Daoy (cell line): Measurements from ENCODE around the gene LRRC28. TPM values are rescaled to one million over a fixed set of nuclear protein-coding genes. Genes with fewer than 3 reads are reported as not detected.

ENCODE experiments used
- DNase-seq: peaks from one replicate; pipeline ENCODE4 v3.0.0-alpha.2; 2015; ENCODE audit warnings: low read depth
- total RNA-seq: library from RNA; depleted of rRNA; stranded (reverse); fragments of >200 nt; shearing (Covaris generic); gene quantifications from 2 replicates; pipeline ENCODE4 v1.2.3, GENCODE V29; 2014; rRNA removed

The LRRC28 gene
- total RNA-seq, 1 experiment from 2014 or later = 17.0 TPM

DNA sequence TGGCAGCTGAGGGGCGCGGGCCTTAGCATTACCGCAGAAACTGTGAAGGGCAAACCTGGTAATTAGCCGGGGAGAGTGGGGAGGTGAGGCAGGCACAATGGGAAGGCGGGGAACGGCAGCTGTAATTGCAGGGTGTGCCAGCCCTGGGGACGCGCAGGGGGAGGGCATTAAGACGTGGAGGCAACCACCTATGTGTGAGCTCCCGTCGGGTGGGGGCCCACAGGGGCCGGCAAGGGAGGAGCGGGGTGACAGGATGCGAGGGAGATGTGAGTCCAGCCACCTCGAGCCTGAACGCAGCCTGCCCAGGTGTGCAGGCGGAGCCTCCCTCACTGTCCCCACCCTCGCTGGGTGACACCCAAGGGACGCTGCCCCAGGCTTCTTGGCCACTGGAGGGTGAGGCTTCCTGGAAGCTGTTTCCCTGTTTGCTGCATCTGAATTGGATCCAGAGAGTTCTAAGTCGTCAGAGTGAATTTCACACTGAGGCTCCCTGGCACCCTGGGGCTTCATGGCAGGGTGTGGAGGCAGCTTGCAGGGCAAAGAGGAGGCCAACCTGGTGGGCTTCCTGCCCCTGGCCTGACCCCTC, 183.9 kb downstream of the LRRC28 start:
- DNase-seq = no peak

DNA sequence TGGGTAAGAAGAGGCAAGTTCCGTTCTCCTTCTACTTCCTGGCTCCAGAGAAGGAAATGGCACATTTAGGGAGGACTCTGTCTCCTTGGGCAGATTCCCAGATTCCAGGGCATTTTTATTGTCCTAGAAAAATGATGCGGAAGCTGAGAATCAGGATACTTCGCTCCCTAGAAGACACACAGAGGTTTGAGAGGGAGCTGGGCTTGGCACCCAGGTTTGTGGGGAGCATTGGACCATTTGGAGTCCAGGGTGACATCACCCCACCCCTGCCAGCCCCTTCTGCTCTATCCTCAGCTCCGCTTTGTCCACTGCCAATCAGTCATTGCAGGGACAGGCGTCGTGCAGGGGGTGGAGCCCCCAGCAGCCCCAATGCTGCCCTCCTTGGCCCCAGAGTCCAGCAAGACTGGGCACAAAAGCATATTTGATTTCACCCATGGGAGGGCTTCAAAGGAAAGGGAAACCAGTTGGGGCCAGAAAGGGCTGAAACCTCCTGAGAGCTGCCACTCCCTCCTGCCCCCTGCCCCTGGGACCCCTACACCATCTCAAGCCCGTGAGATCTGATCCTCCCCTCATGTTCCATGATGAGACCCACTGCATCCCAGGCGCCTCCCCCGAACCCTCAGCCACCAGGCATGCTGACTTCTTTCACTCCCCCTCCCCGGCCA, 184.7 kb downstream of the LRRC28 start:
- DNase-seq = no peak

DNA sequence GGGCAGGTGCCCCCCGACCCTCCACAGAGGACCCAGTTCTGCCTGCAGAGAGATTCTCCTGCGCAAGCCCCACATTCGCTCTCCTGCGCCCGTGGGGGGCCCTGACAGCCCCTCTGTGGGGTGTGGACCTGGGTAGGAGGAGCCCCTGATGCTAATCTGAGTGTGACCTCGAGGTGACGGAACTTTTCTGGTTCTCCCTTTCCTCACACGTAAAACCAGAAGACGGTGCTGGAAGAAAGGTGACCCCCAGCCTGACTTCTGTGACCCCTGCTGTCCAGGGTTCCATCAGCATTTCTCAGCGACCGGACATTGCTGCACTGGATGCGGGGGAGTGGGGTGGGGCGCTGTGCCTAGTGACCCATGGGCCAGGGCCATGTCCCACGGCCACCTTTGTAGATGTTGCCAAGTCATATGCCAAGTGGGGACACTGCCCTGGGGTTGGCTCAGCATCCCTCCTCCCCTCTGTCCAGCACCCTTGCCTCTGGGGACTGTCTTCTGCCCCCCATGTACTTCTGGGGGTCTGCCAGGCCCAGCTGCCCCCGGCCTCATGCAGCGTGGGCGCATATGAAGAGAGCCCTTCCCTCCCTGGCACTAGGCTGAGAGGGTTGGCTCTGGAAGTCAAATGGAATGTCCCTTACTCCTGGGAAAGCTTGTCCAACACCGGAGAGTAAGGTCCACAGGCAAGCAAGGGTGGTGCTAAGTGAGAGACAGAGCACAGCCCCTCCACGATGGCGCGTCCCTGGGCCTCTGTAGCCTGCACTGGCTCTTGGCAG, 185.4 kb downstream of the LRRC28 start:
- DNase-seq = no peak

DNA sequence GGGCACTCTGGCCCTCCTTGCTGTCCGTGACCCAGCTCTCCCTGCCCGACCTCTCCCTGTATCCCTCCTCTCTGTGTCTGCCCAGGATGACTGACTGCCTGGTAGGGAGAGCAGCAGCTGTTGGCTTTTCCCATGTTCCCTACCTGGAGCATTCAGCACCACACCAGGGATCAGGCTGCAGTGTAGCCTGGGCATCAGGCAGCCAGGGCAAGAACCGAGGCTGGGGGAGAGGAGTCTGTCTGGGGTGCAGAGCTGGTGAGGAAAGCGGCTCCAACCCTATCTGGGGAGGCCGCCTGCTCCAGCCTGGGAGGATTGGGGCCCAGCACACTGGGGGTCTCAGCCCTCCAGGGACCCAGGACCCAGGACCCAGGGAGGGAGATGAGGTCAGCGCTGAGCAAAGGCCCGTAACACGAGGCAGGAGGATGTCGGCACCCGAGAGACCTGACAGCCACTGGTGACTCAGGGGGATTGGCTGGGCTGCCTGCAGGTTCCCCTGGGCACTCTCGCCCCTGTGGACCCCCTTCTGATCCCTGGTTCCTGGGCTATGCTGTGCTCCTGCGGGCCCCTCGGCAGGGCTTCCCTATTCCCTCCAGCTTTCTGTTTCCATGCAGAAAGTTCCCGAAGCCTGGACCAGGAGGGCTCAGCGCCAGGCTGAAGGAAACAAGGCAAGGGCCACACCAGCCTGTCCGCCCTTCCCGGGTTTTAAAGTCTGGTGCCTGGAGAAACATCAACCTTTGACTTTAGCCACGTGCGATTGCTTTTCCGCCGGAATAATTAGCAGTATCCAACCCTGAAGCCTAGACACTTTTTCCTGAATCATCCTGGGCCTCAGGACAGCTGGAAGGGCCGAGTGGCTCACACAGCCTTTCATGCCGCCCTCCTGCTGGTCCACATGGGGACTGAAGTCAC, 186.3 kb downstream of the LRRC28 start:
- no peak for DNase-seq

DNA sequence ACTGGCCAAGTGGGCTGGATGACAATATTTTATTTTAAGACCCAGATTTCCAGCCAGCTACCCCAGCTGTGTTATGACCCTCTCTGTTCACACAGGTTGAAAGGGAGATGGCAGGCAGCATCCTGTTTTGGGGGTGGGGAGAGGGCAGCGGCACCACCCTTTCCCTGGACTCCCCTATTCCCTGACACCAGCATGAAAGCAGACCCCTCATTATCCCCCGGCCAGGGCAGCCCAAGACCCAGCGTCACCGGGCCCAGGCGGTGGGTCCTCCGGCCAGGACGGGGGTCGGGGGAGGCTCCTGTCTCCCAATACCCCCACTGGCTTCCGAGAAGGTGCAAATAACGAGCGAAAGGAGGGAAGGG, 186.9 kb downstream of the LRRC28 start:
- DNase-seq = no peak

DNA sequence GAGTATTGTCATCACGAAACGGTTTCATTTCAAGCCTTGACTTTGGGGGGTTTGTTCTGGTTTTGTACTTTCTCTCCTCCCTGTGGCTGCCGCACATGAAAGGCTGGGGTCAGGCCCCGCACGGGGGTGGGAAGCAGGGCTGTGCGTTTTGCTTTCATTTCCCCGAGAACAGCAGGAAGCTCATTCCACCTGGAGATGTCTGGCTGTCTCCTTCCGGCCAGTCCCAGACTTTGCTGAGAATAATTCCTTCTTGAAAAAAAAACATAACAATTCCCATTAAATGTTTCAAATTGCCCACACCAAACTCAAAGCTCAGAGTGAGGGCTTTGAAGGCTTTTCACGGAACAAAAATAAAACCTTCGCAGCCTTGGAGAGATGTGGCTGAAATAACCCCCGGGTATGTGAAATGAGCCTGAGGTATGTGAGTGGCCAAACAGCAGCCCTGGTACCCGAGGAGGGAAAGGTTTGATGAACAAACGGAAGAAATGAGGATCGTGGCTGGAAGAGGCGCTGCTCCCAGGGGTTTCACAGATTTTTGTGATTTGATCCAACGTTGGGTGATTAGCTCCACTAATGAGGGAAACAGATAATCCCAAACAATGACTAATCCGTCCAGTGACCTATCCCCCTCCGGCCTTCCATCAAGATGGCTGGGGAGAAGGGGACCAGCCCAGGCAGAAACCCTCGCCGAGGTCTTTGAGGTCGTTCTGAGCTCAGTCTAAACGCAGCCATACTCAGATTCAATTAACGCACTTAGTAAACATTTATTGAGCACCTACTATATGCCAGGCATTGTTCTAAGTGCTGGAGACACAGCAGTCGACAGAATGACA, 187.6 kb downstream of the LRRC28 start:
- no peak for DNase-seq

DNA sequence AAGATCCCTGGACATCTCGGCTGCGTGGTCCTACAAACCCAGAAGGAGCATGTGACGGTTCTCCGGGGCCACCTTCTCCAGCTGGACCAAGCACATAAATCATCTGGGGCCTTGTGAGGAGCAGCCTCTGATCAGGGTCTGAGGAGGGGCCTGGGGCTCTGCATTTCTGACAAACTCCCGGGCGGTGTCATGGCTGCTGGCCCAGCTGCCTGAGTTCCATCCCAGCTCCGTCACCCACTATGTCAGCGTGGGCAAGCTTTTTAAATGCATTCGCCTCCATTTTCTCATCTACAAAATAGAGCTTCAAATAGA, 188.2 kb downstream of the LRRC28 start:
- DNase-seq = no peak

DNA sequence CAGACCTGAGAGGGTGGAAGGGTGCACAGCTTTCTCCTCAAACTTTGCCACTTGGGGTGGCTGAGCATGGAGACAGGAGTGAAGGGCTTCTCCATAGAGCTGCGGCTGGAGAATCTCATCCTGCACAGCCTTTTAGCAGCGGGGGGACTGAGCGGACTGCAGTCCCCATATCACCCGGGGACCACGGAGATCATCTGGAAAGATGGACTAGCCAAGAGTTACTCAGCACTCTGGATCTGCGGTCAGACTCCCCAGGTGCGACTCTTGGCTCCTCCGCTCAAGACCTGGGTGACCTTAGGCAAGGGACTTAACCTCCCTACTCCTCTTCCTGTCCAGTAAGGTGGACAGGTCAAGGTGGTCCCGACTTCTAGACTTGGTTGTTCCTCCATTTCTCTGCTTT, 188.7 kb downstream of the LRRC28 start:
- no peak for DNase-seq

Other genes starting within 250 kb of the LRRC28 start
- gene PGPEP1L, start 243.7 kb upstream of the LRRC28 start, total RNA-seq = not detected in 2 replicates
- 9.3 and 11.8 TPM in 2 replicates for gene SYNM, start 146.4 kb upstream of the LRRC28 start, total RNA-seq
- 14.2 and 22.4 TPM in 2 replicates for gene TTC23, start 1.9 kb upstream of the LRRC28 start, total RNA-seq